GM12878 (cell line): ENCODE results near the gene ZFP82. TPM values are rescaled to one million over a fixed set of nuclear protein-coding genes. Genes with fewer than 3 reads are reported as not detected.

ENCODE experiments used
- ATAC-seq: fragments of 200-7000 bp; cut with Tn5 transposase; 3 replicates; pipeline ENCODE4 v1.9.1; 2020; ENCODE audit warnings: mild to moderate bottlenecking, moderate library complexity
- BruUV-seq: library from RNA; stranded (reverse); fragments of 400-500 nt; replicated peaks from 2 replicates; lab custom pipeline; 2021; lab: Mats Ljungman, UMichigan
- CTCF ChIA-PET: fragments of 300-600 bp; sonication (Branson Sonifier 250); formaldehyde crosslinking; extraction: SDS; loops from one replicate; lab custom pipeline; 2021; ENCODE audit warnings: inconsistent platforms; lab: Yijun Ruan, JAX
- POLR2A ChIA-PET: fragments of 350-600 bp; formaldehyde crosslinking; extraction: SDS; loops from one replicate; lab custom pipeline; 2021; ENCODE audit warnings: inconsistent platforms; lab: Charles Lee
- RAD21 ChIA-PET: fragments of 300-600 bp; sonication (Branson Sonifier 250); formaldehyde crosslinking; loops from one replicate; lab custom pipeline; 2023; ENCODE audit warnings: antibody characterized with exemption; ENCODE audit not compliant: unreplicated experiment; lab: Charles Lee
- SMC1A ChIA-PET: fragments of 300-600 bp; sonication (Branson Sonifier 250); formaldehyde crosslinking; loops from one replicate; lab custom pipeline; 2023; ENCODE audit not compliant: unreplicated experiment, uncharacterized antibody; lab: Charles Lee
- DNase-seq: peaks from one replicate; pipeline ENCODE4 v3.0.0-alpha.2; 2011; ENCODE audit warnings: low read depth, low spot score
- FAIRE-seq: peaks from 3 replicates; lab custom pipeline; 2011; peaks lifted over from hg19 to GRCh38; lab: Jason Lieb, UNC
- H2AFZ ChIP-seq: 2 replicates; pipeline ENCODE4 v1.6.0; 2011; ENCODE audit warnings: low read depth, low read length, control low read depth; ENCODE audit not compliant: control insufficient read depth
- H3K27ac ChIP-seq: 2 replicates; pipeline ENCODE4 v1.5.1; 2011; ENCODE audit warnings: control low read depth; ENCODE audit not compliant: control insufficient read depth, insufficient read depth
- H3K27me3 ChIP-seq, 2 experiments: replicated peaks in 1 of 2; 2 replicates each; pipeline versions ENCODE4 v1.6.0 to v1.6.1; 2011; ENCODE audit warnings: low read length in 1 of 2; ENCODE audit not compliant: control insufficient read depth in 2 of 2, insufficient read depth in 2 of 2
- H3K36me3 ChIP-seq, 2 experiments: 2 replicates each; pipeline ENCODE4 v1.5.1; 2011; ENCODE audit warnings: low read length in 1 of 2; ENCODE audit not compliant: control insufficient read depth in 2 of 2, insufficient read depth in 2 of 2
- H3K4me1 ChIP-seq: 2 replicates; pipeline ENCODE4 v1.6.1; 2011; ENCODE audit warnings: mild to moderate bottlenecking, low read length, moderate library complexity, mixed read lengths; ENCODE audit not compliant: control insufficient read depth, insufficient read depth
- H3K4me2 ChIP-seq: 2 replicates; pipeline ENCODE4 v1.6.0; 2011; ENCODE audit warnings: control low read depth; ENCODE audit not compliant: control insufficient read depth, insufficient read depth
- H3K4me3 ChIP-seq: fragments of 200-600 bp; sonication (generic); 2 replicates; pipeline ENCODE4 v1.5.1; 2016
- H3K79me2 ChIP-seq: 2 replicates; pipeline ENCODE4 v1.6.0; 2011; ENCODE audit warnings: low read length; ENCODE audit not compliant: control insufficient read depth, insufficient read depth
- H3K9ac ChIP-seq: 2 replicates; pipeline ENCODE4 v1.8.0; 2011; ENCODE audit warnings: low read length, control low read depth, mixed read lengths; ENCODE audit not compliant: control insufficient read depth, insufficient read depth
- H3K9me3 ChIP-seq: replicated peaks from 3 replicates; pipeline ENCODE4 v1.5.1; 2011; ENCODE audit warnings: mild to moderate bottlenecking, low read length; ENCODE audit not compliant: control insufficient read depth, insufficient read depth
- H4K20me1 ChIP-seq: 2 replicates; pipeline ENCODE4 v1.6.0; 2011; ENCODE audit not compliant: control insufficient read depth, insufficient read depth
- CBX5 ChIP-seq: sonication (generic); IDR thresholded peaks from 2 replicates; pipeline ENCODE4 v1.6.1; 2016; ENCODE audit warnings: low read depth, moderate library complexity, mild to moderate bottlenecking, inconsistent platforms
- E2F4 ChIP-seq: IDR thresholded peaks from 2 replicates; pipeline ENCODE4 v1.6.1; 2012; ENCODE audit warnings: low read depth, low read length, improper control_type of control experiment
- E2F8 ChIP-seq: fragments of 450-650 bp; IDR thresholded peaks from 2 replicates; pipeline ENCODE4 v1.6.1; 2018; ENCODE audit warnings: mild to moderate bottlenecking, low read depth, moderate library complexity; ENCODE audit not compliant: partially characterized antibody
- NFYB ChIP-seq: IDR thresholded peaks from 2 replicates; pipeline ENCODE4 v1.6.1; 2011; ENCODE audit warnings: low read depth, mild to moderate bottlenecking, low read length, improper control_type of control experiment, moderate library complexity; ENCODE audit not compliant: insufficient read depth
- SP1 ChIP-seq: IDR thresholded peaks from one replicate; pipeline ENCODE4 v1.6.1; 2011; ENCODE audit warnings: low read depth, low read length
- WGBS: methylation state at CpG from one replicate; pipeline ENCODE4 v1.1.6; 2016; ENCODE audit warnings: low lambda C conversion rate; ENCODE audit not compliant: insufficient replicate concordance, insufficient coverage; ENCODE audit errors: missing lambda C conversion rate; 5-methylcytosine and 5-hydroxymethylcytosine counted together
- in situ Hi-C: fragments of 300-500 bp; cut with MboI; formaldehyde crosslinking; loops from 9 replicates; pipeline ENCODE4 v1.14.3; 2018; ENCODE audit warnings: mixed read lengths
- intact Hi-C: fragments of 100-400 bp; cut with micrococcal nuclease; formaldehyde crosslinking; loops from one replicate; pipeline ENCODE4 v1.14.2; 2022; ENCODE audit not compliant: unreplicated experiment
- polyA plus RNA-seq, 11 experiments: library from polyadenylated mRNA; depleted of rRNA in 4 of 11; unstranded in 6 of 11; stranded (reverse) in 5 of 11; fragments of >200 nt; fragmentation: Nextera tagmentation in 4 of 11; fragmentation: Illumina TruSeq in 1 of 11; extraction: Ambion mirVana in 4 of 11; extraction: Trizol in 1 of 11; gene quantifications; 1 replicate in 1 of 11; 2 replicates in 10 of 11; pipeline versions ENCODE4 v1.2.1 to v1.2.3, GENCODE V29; 2011 to 2016; ENCODE audit warnings: inconsistent platforms in 2 of 11, missing spikeins in 2 of 11, low read depth in 1 of 11
- total RNA-seq, 4 experiments: library from RNA; depleted of rRNA in 3 of 4; stranded (reverse); fragments of >200 nt in 3 of 4; fragmentation: Illumina TruSeq in 1 of 4; extraction: Trizol in 1 of 4; gene quantifications; 2 replicates each; pipeline versions ENCODE4 v1.2.1 to v1.2.3, GENCODE V29; 2013 to 2021

The ZFP82 gene
- total and polyA plus RNA-seq, 10 of the 15 experiments (the other 5 are each of a cell fraction or from before 2014, with no cell fraction given) = 2.0 to 5.4 (median 2.3) TPM

- TF ChIP-seq E2F4 = no peak
- no peak for TF ChIP-seq SP1
Observed at GRCh38 chr19:36404498-36404897, 13.9 kb downstream of the ZFP82 start (continued).

- BruUV-seq = TSS peak; percentile 24
- H3K4me1 ChIP-seq = no peaks in the 10 kb centered on the region
- ChIA-PET POLR2A (no interaction called here), SMC1A (no interaction called here), RAD21 (no interaction called here), CTCF (no interaction called here)
- DNase-seq (no peak), FAIRE-seq (no peak), ATAC-seq (no peak)
- H3K4me3 ChIP-seq = no peak overlapping the region
- peaks cover 0 to 5% of the 10 kb centered on the region in 2 experiments; a peak in 1 of 4 replicates for H3K36me3 ChIP-seq
- in situ Hi-C loops = no loop called here
- intact Hi-C loops = no loop called here
- H3K4me2 ChIP-seq = no peak overlapping the region
- H3K27ac ChIP-seq = no peak overlapping the region
- peaks cover 9% of the 10 kb centered on the region for H3K9me3 ChIP-seq
- H3K27me3 ChIP-seq = no peaks in the 10 kb centered on the region
- no peak overlapping the region for H3K9ac ChIP-seq
- H3K79me2 ChIP-seq = no peaks in the 10 kb centered on the region
- no peaks in the 10 kb centered on the region for H4K20me1 ChIP-seq
- no peak for TF ChIP-seq CBX5
- no peak for TF ChIP-seq E2F8
- no peak for TF ChIP-seq NFYB
- H2AFZ ChIP-seq = no peak overlapping the region
- WGBS = 18% methylated on average over 7 of the region's 7 CpGs
Observed at GRCh38 chr19:36401475-36401874, 17.0 kb downstream of the ZFP82 start.
